Skeletal muscle tissue (tissue), 4 donors: ENCODE results near the gene PLEKHG2. TPM values are rescaled to one million over a fixed set of nuclear protein-coding genes. Genes with fewer than 3 reads are reported as not detected.

Experiments
- H3K27ac ChIP-seq: one replicate; pipeline ENCODE4 v1.7.0; 2013; ENCODE audit warnings: mild to moderate bottlenecking, low read depth, low read length, inconsistent platforms
- H3K27me3 ChIP-seq, 3 donors: one replicate each; pipeline ENCODE4 v1.7.0; 2013; ENCODE audit warnings: low read length in 3 of 3; ENCODE audit not compliant: control insufficient read depth in 3 of 3, insufficient read depth in 3 of 3
- H3K36me3 ChIP-seq, 3 donors: one replicate each; pipeline ENCODE4 v1.7.0; 2013; ENCODE audit warnings: low read length in 3 of 3; ENCODE audit not compliant: control insufficient read depth in 3 of 3, insufficient read depth in 3 of 3
- H3K4me1 ChIP-seq, 3 donors: one replicate each; pipeline ENCODE4 v1.7.0; 2013; ENCODE audit warnings: low read length in 3 of 3, mild to moderate bottlenecking in 3 of 3; ENCODE audit not compliant: control insufficient read depth in 3 of 3, insufficient read depth in 3 of 3
- H3K4me3 ChIP-seq, 3 donors: one replicate each; pipeline ENCODE4 v1.7.0; 2013; ENCODE audit warnings: low read length in 3 of 3
- H3K9ac ChIP-seq, 3 donors: one replicate each; pipeline ENCODE4 v1.7.0; 2013; ENCODE audit warnings: low read length in 3 of 3, mild to moderate bottlenecking in 3 of 3, moderate library complexity in 2 of 3, low read depth in 1 of 3
- H3K9me3 ChIP-seq, 3 donors: one replicate each; pipeline ENCODE4 v1.7.0; 2013; ENCODE audit warnings: low read length in 3 of 3; ENCODE audit not compliant: control insufficient read depth in 3 of 3
- total RNA-seq: library from RNA; depleted of rRNA; stranded (reverse); fragments of >200 nt; gene quantifications from one replicate; pipeline ENCODE4 v1.2.3, GENCODE V29; 2014
- donor health status: Osteomylitis.

Gene PLEKHG2
- total RNA-seq, 1 donor from 2014 or later = 15.7 TPM

DNA sequence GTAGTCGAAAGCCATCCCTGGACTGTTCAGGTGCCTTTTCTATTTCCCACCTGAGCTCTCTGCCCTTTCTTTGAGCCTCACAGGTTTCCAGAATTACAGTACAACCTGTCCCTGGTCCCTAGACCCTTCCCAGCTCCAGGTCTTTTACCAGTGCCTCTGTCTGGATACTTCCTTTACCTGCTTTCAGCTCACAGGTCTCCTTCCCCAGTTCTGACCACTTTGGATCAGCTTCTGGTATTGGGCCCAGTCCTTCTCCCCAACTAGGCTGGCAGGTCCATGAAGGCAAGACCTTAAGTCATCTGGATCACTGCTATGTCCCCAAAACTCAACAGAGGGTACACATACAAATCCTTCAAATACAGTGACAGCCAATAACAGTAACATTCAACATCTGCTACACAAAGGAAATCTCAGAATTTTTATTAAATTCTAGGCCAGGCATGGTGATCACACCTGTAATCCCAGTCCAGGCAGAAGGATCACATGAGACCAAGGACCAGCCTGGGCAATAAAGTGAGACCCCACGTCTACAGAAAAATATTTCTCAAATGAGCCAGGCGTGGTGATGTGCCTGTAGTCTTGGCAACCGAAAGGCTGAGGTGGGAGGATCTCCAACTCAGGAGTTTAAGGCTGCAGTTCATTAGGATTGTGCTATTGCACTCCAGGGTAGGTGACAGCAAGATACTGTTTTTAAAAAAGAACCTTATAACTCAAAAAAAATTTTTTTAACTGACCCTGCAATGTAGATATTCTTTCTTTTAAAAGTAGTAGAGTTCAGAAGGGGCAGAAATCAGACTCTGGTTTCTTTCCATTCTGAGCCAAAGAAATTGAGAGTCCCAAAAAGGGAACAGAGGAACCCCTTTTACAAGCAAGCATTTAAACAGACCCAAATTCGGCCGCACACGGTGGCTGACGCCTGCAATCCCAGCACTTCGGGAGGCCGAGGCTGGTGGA lies 21.9 kb downstream of the PLEKHG2 start:
- H3K9me3 ChIP-seq = no peaks in the 10 kb centered on the region
- peaks cover 25 to 27% (median 27%) of the 10 kb centered on the region in 3 donors for H3K36me3 ChIP-seq
- peaks cover 0 to 3% (median 0%) of the 10 kb centered on the region in 3 donors for H3K27me3 ChIP-seq
- peak overlapping the region; percentile 97 to 99 (median 98) for H3K9ac ChIP-seq
- peak overlapping the region; percentile 95 to 99 (median 98) for H3K4me3 ChIP-seq
- peaks cover 22 to 39% (median 27%) of the 10 kb centered on the region in 3 donors for H3K4me1 ChIP-seq
- no peak overlapping the region for H3K27ac ChIP-seq

DNA sequence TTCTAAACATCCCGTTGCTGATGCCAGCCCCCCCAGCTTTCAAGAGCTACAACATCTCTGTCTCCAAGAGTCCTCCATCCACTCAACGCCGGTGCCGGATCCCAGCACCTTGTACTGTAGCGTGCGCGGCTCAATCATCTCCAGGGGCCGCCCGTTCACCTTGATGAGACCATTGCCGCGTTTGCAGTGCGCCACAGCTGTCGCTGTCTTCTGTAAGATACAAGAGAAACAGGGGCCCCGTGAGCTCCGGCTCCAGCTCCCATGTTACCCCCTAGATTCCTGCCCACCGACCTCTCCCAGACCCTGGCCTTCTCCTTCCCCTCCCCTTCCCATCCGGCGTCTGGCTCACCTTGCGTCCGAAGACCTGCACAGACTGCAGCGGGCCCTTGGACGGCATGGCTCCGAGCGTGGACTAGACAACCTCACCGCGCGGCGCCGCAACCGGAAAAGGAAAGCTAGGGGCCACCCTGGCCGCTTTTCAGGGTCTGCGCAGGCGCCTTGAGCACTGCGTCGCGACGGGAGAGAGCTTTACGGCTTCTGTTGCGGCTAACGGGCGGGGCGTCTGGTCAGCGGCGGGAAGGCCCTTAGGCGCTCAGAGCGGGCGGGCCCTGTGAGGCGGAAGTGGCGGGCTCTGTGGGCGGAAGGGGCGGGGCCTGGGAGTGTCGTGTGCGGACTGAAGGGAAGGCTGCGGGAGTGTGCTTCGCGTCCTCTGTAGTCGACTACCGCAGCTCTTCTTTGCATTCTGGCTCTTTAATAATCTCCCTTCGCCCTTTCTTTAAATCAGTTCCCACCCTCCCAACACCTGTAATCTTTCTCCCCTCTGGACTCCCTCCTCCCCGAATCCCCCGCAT lies 23.3 kb downstream of the PLEKHG2 start, which contains the start of gene RPS16:
Gene RPS16 (minus strand): TSS at position 451 of the 851 bp plus-strand sequence. CDS start 54 bp downstream, at position 397.
- peak within 1 kb of the TSS; percentile 74 for H3K27ac ChIP-seq
- peak within 1 kb of the TSS; percentile 95 to 99 (median 98) for H3K4me3 ChIP-seq
- peak within 1 kb of the TSS; percentile 97 to 99 (median 98) for H3K9ac ChIP-seq
- H3K9me3 ChIP-seq = no peaks in the 10 kb centered on the region
- peaks cover 22 to 38% (median 29%) of the 10 kb centered on the region in 3 donors for H3K4me1 ChIP-seq
- peaks cover 0 to 5% (median 0%) of the 10 kb centered on the region in 3 donors for H3K27me3 ChIP-seq
- peaks cover 25 to 27% (median 27%) of the 10 kb centered on the region in 3 donors for H3K36me3 ChIP-seq

DNA sequence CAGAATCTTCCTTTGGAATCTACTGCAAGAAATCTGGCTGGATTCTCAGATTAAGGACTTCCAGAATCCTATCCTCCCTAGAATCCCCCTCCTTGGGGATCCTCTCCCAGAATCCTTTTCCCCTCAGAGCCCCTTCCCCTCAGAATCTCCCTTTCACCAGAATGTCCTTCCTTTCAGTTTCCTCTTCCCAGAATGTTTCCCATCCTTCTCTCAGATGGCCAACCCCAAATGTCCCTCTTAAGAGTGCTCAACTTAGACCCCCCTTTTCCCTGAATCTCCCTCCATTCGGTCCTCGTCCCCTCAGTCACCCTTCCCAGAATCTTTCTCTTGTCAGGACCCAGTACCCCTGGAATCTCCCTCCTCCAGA lies 23.9 kb downstream of the PLEKHG2 start:
- H3K4me1 ChIP-seq = peaks cover 22 to 33% (median 29%) of the 10 kb centered on the region in 3 donors
- peak overlapping the region; percentile 66 to 99 (median 78) for H3K4me3 ChIP-seq
- H3K9ac ChIP-seq = peak overlapping the region; percentile 76 to 86 (median 77)
- peaks cover 21 to 27% (median 22%) of the 10 kb centered on the region in 3 donors for H3K36me3 ChIP-seq
- H3K9me3 ChIP-seq = no peaks in the 10 kb centered on the region
- peaks cover 0 to 5% (median 0%) of the 10 kb centered on the region in 3 donors for H3K27me3 ChIP-seq
- H3K27ac ChIP-seq = peak overlapping the region; percentile 74

DNA sequence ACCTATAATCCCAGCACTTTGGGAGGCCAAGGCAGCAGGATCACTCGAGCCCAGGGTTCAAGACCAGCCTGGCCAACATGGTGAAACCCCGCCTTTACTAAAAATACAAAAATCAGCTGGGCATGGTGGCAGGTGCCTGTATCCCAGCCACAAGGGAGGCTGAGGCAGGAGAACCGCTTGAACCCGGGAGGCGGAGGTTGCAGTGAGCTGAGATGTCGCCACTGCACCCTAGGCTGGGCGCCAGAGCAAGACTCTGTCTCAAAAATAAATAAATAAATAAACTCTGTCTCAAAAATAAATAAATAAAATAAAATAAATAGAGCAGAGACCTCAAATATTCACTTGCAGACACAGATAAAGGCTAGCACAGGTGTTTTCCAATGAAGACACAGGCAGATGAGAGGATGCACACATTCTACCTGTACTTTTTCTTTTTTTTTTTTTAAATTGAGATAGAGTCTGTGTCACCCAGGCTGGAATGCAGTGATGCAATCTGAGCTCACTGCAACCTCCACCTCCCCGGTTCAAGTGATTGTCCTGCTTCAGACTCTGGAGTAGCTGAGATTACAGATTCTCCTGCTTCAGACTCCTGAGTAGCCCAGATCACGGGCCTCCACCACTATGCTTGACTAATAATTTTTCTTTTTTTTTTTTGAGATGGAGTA lies 25.9 kb downstream of the PLEKHG2 start:
- H3K27me3 ChIP-seq = peaks cover 0 to 5% (median 0%) of the 10 kb centered on the region in 3 donors
- H3K9me3 ChIP-seq = no peaks in the 10 kb centered on the region
- H3K4me3 ChIP-seq = no peak overlapping the region
- peaks cover 22 to 31% (median 29%) of the 10 kb centered on the region in 3 donors for H3K4me1 ChIP-seq
- H3K36me3 ChIP-seq = peaks cover 10 to 14% (median 12%) of the 10 kb centered on the region in 3 donors
- no peak overlapping the region for H3K27ac ChIP-seq
- no peak overlapping the region for H3K9ac ChIP-seq

DNA sequence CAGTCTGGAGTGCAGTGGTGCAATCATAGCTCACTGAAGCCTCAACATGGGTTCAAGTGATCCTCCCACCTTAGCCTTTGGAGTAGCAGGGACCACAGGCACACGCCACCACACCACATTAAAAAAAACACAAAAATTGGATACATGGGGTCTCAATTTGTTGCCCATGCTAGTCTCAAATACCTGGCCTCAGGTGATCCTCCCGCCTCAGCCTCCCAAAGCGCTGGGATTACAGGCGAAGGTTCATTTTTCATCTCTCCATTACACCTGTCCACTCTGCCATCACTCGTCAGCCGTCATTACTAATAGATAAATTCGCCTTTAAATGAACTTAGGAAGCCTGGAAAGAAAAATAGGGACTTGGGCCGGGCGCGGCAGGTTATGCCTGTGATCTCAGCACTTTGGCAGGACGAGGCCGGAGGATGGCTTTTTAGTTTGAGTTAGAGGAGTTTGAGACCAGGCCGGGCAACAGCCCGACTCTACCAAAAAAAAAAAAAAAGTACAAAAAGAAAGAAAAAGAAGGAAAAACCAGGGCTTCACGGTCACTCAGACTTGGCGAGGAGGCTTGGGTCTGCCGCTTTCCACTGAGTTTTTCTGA lies 32.2 kb downstream of the PLEKHG2 start:
- Histone ChIP-seq H3K4me3 (peak overlapping the region; percentile 97 to 100 (median 99)), H3K9me3 (no peaks in the 10 kb centered on the region), H3K27me3 (no peaks in the 10 kb centered on the region), H3K9ac (peak overlapping the region; percentile 99), H3K27ac (peak overlapping the region; percentile 92), H3K36me3 (peaks cover 7 to 13% (median 10%) of the 10 kb centered on the region in 3 donors), H3K4me1 (peaks cover 24 to 30% (median 25%) of the 10 kb centered on the region in 3 donors)

DNA sequence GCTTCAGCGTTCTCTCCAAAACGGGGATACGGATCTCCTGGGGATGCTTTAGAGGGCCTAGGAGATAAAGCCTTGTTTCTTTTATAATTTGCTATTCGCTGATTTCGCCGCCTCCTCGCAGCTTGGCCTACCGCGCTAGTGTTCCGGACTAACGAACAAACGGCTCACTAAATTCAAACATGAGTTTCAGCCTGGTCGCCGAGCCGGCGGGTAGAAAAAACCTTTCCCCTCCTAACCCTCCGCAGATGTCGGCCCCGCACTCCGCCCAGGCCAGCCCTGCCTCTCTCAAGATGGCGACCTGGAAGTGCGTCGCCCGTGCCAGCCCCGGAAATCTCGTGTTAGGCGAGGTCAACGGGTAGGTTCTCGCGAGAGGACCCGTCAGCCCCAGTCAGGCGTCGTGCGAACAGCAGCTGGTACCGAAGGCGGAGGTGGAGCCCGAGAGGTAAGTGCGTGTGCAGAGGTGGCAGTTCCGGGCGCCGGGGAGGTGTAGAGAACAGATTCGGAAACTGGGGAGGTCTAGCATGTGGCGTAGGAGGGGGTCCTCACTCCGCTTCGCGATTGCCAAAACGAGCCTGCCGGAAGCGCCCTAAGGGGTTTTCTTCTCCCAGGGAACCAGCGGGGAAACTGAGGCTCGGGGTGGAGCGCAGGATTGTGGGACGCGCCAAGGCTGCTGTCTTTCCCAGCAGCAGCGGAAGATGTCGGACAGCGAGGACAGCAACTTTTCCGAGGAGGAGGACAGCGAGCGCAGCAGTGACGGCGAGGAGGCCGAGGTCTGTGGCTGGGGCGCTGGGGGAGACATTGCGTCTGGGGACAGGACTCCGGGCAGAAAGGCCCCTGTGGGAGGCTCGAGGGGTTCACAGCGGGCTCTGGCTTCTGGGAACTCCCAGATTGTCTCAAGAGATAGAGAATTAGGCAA lies 33.0 kb downstream of the PLEKHG2 start, which contains the start of gene SUPT5H:
Gene SUPT5H (plus strand): TSS at position 387 of the 916 bp plus-strand sequence. CDS start 309 bp downstream, at position 696.
- peak within 1 kb of the TSS; percentile 99 for H3K9ac ChIP-seq
- no peaks in the 10 kb centered on the region for H3K9me3 ChIP-seq
- no peaks in the 10 kb centered on the region for H3K27me3 ChIP-seq
- H3K36me3 ChIP-seq = peaks cover 7 to 14% (median 10%) of the 10 kb centered on the region in 3 donors
- peak within 1 kb of the TSS; percentile 92 for H3K27ac ChIP-seq
- H3K4me3 ChIP-seq = peak within 1 kb of the TSS; percentile 97 to 100 (median 99)
- H3K4me1 ChIP-seq = peaks cover 25 to 28% (median 28%) of the 10 kb centered on the region in 3 donors

DNA sequence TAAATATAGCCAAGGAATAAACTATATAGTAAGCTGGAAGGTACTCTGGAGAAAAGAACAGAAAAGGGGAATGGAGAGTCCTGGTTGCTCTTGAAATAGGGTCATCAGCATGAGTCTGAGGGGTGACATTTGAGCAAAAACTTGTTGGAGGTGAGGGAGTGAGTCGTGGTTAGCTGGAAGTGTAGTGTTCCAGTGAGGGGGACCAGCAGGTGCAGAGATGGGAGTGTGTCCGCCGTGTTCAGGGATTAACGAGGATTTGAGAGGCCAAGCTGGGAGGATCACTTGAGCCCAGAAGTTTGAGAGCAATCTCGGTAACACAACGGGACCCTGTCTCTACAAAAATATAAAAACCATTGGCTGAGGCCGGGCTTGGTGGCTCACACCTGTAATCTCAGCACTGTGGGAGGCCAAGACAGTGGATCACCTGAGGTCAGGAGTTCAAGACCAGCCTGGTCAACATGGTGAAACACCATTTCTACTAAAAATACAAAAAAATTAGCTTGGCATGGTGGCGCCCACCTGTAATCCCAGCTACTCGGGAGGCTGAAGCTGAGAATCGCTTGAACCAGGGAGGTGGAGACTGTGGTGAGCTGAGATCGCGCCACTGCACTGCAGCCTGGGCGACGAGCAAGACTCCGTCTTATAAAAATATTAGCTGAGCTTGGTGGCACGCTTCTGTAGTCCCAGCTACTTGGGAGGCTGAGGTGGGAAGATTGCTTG lies 34.1 kb downstream of the PLEKHG2 start:
- Histone ChIP-seq H3K27me3 (no peaks in the 10 kb centered on the region), H3K4me1 (peaks cover 25 to 28% (median 28%) of the 10 kb centered on the region in 3 donors), H3K27ac (peak overlapping the region; percentile 92), H3K36me3 (peaks cover 7 to 15% (median 10%) of the 10 kb centered on the region in 3 donors), H3K9ac (peak overlapping the region; percentile 99), H3K4me3 (peak overlapping the region; percentile 97 to 100 (median 99)), H3K9me3 (no peaks in the 10 kb centered on the region)

DNA sequence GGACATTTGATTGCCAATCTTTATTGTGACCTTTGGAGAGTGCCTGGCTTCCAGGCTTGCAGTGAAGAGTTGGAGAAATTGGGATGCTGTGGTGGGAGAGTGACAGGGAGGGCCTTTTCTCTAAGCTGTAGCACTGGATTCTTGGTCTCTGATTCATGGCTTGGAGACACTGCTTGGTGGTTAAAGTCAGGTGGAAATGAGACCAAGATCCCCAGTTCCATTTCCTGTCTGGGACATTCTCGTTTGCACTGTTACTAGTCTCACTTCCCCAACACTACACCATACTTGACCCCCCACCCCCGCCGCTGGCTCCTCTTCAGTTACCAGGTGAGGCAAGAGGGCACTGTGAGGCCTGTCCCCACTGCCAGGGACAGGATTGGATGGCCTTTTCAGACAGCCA lies 35.8 kb downstream of the PLEKHG2 start:
- Histone ChIP-seq H3K4me1 (peaks cover 25 to 31% (median 31%) of the 10 kb centered on the region in 3 donors), H3K9ac (no peak overlapping the region), H3K27me3 (no peaks in the 10 kb centered on the region), H3K27ac (no peak overlapping the region), H3K9me3 (no peaks in the 10 kb centered on the region), H3K36me3 (peaks cover 10 to 15% (median 10%) of the 10 kb centered on the region in 3 donors), H3K4me3 (no peak overlapping the region)
